ENCODE results near the gene BTNL8. TPM values are rescaled to one million over a fixed set of nuclear protein-coding genes. Genes with fewer than 3 reads are reported as not detected.

BTNL8 gene
- total and polyA plus RNA-seq, 2 donors (not counting 1 experiment from before 2014, with no cell fraction given), result not detected

GRCh38 chr5:180950291-180950949, 51.5 kb downstream of the BTNL8 start:
- TF ChIP-seq EZH2 (IDR thresholded peaks at IDR 0.05; ENCODE audit: low read length, missing control alignments) (no peak), CTCF (conservative IDR thresholded peaks at IDR 0.05 in 1 of 2, IDR thresholded peaks at IDR 0.05 in 1 of 2; ENCODE audit: low read depth in 1 of 2, low read length in 2 of 2) (no peak)
- Histone ChIP-seq H3K4me1 (ENCODE audit: control insufficient read depth, extremely low read depth, insufficient read depth, low read length) (no peaks in the 10 kb centered on the region), H3K9me3 (ENCODE audit: control insufficient read depth, insufficient read depth, low read depth, low read length) (no peaks in the 10 kb centered on the region), H2AFZ (ENCODE audit: low read length) (no peak overlapping the region), H3K27ac (ENCODE audit: insufficient read depth, low read length) (no peak overlapping the region), H3K79me2 (ENCODE audit: control insufficient read depth, insufficient read depth, low read length) (no peaks in the 10 kb centered on the region), H3K36me3 (ENCODE audit: control insufficient read depth, insufficient read depth, low read length) (no peaks in the 10 kb centered on the region), H3K9ac (ENCODE audit: insufficient read depth, low read length) (no peak overlapping the region), H4K20me1 (ENCODE audit: control insufficient read depth, extremely low read depth, insufficient read depth, low read length) (no peaks in the 10 kb centered on the region), H3K4me3 (replicated peaks in 1 of 4; ENCODE audit: control extremely low read depth in 1 of 4, insufficient read depth in 1 of 4, low read depth in 3 of 4, low read length in 4 of 4) (no peak overlapping the region), H3K27me3 (ENCODE audit: control insufficient read depth, insufficient read depth, low read length) (no peaks in the 10 kb centered on the region), H3K4me2 (ENCODE audit: extremely low read depth, insufficient read depth, low read length) (no peak overlapping the region)
- DNase-seq (ENCODE audit: low read depth in 2 of 2), result no peak

- Histone ChIP-seq H3K4me3 (replicated peaks in 1 of 4; ENCODE audit: control extremely low read depth in 1 of 4, insufficient read depth in 1 of 4, low read depth in 3 of 4, low read length in 4 of 4) (no peak overlapping the region), H3K9ac (ENCODE audit: insufficient read depth, low read length) (no peak overlapping the region), H3K9me3 (ENCODE audit: control insufficient read depth, insufficient read depth, low read depth, low read length) (no peaks in the 10 kb centered on the region), H3K4me2 (ENCODE audit: extremely low read depth, insufficient read depth, low read length) (no peak overlapping the region), H3K36me3 (ENCODE audit: control insufficient read depth, insufficient read depth, low read length) (no peaks in the 10 kb centered on the region), H3K27ac (ENCODE audit: insufficient read depth, low read length) (no peak overlapping the region), H3K27me3 (ENCODE audit: control insufficient read depth, insufficient read depth, low read length) (no peaks in the 10 kb centered on the region), H2AFZ (ENCODE audit: low read length) (no peak overlapping the region), H3K4me1 (ENCODE audit: control insufficient read depth, extremely low read depth, insufficient read depth, low read length) (no peaks in the 10 kb centered on the region), H3K79me2 (ENCODE audit: control insufficient read depth, insufficient read depth, low read length) (no peaks in the 10 kb centered on the region), H4K20me1 (ENCODE audit: control insufficient read depth, extremely low read depth, insufficient read depth, low read length) (no peaks in the 10 kb centered on the region)
- TF ChIP-seq EZH2 (IDR thresholded peaks at IDR 0.05; ENCODE audit: low read length, missing control alignments) (no peak), CTCF (conservative IDR thresholded peaks at IDR 0.05 in 1 of 2, IDR thresholded peaks at IDR 0.05 in 1 of 2; ENCODE audit: low read depth in 1 of 2, low read length in 2 of 2) (no peak)
- no peak for DNase-seq (ENCODE audit: low read depth in 2 of 2)
These were observed 60.7 kb downstream of the BTNL8 start for GRCh38 chr5:180959661-180960060.

GRCh38 chr5:180960209-180960608, 61.2 kb downstream of the BTNL8 start:
- no peak overlapping the region for H3K9ac ChIP-seq (ENCODE audit: insufficient read depth, low read length)
- no peak for TF ChIP-seq EZH2 (IDR thresholded peaks at IDR 0.05; ENCODE audit: low read length, missing control alignments)
- no peak for DNase-seq (ENCODE audit: low read depth in 2 of 2)
- H4K20me1 ChIP-seq (ENCODE audit: control insufficient read depth, extremely low read depth, insufficient read depth, low read length), result no peaks in the 10 kb centered on the region
- H3K4me3 ChIP-seq (replicated peaks in 1 of 4; ENCODE audit: control extremely low read depth in 1 of 4, insufficient read depth in 1 of 4, low read depth in 3 of 4, low read length in 4 of 4), result no peak overlapping the region
- H3K9me3 ChIP-seq (ENCODE audit: control insufficient read depth, insufficient read depth, low read depth, low read length), result no peaks in the 10 kb centered on the region
- H2AFZ ChIP-seq (ENCODE audit: low read length), result no peak overlapping the region
- no peak overlapping the region for H3K4me2 ChIP-seq (ENCODE audit: extremely low read depth, insufficient read depth, low read length)
- no peaks in the 10 kb centered on the region for H3K4me1 ChIP-seq (ENCODE audit: control insufficient read depth, extremely low read depth, insufficient read depth, low read length)
- no peaks in the 10 kb centered on the region for H3K27me3 ChIP-seq (ENCODE audit: control insufficient read depth, insufficient read depth, low read length)
- no peaks in the 10 kb centered on the region for H3K36me3 ChIP-seq (ENCODE audit: control insufficient read depth, insufficient read depth, low read length)
- H3K79me2 ChIP-seq (ENCODE audit: control insufficient read depth, insufficient read depth, low read length), result no peaks in the 10 kb centered on the region
- H3K27ac ChIP-seq (ENCODE audit: insufficient read depth, low read length), result no peak overlapping the region
